Mesendoderm (in vitro differentiated cells): ENCODE data around the gene TRMT11.

ENCODE experiments used
- DNase-seq: peaks from one replicate; pipeline ENCODE4 v3.0.0; 2013
- H2AK5ac ChIP-seq: 2 replicates; pipeline ENCODE4 v1.6.1; 2013; ENCODE audit warnings: low read length, inconsistent platforms
- H2BK120ac ChIP-seq: 2 replicates; pipeline ENCODE4 v1.6.1; 2013; ENCODE audit warnings: low read depth, mild to moderate bottlenecking, low read length, moderate library complexity, mixed read lengths
- H2BK15ac ChIP-seq: replicated peaks from 2 replicates; pipeline ENCODE4 v1.6.1; 2013; ENCODE audit warnings: low read depth, mild to moderate bottlenecking, moderate library complexity
- H2BK5ac ChIP-seq: 2 replicates; pipeline ENCODE4 v1.6.1; 2013; ENCODE audit warnings: low read length, inconsistent platforms
- H3K18ac ChIP-seq: 2 replicates; pipeline ENCODE4 v1.6.1; 2013; ENCODE audit warnings: mild to moderate bottlenecking, low read length, mixed read lengths
- H3K23ac ChIP-seq: one replicate; pipeline ENCODE4 v1.6.1; 2013; ENCODE audit warnings: low read length
- H3K27ac ChIP-seq: 2 replicates; pipeline ENCODE4 v1.5.1; 2013; ENCODE audit warnings: low read depth, mild to moderate bottlenecking, inconsistent platforms, low read length, moderate library complexity
- H3K27me3 ChIP-seq: 2 replicates; pipeline ENCODE4 v1.6.1; 2013; ENCODE audit warnings: low read length, control low read depth, mild to moderate bottlenecking, inconsistent platforms; ENCODE audit not compliant: insufficient read depth, poor library complexity
- H3K36me3 ChIP-seq: 2 replicates; pipeline ENCODE4 v1.6.1; 2013; ENCODE audit warnings: low read length, inconsistent platforms; ENCODE audit not compliant: control insufficient read depth, insufficient read depth
- H3K4ac ChIP-seq: one replicate; pipeline ENCODE4 v1.6.1; 2013; ENCODE audit warnings: low read depth, mild to moderate bottlenecking, low read length, moderate library complexity
- H3K4me1 ChIP-seq: 2 replicates; pipeline ENCODE4 v1.6.1; 2013; ENCODE audit warnings: low read depth, low read length, inconsistent platforms; ENCODE audit not compliant: control insufficient read depth
- H3K4me2 ChIP-seq: 2 replicates; pipeline ENCODE4 v1.6.1; 2013; ENCODE audit warnings: low read length
- H3K4me3 ChIP-seq: 2 replicates; pipeline ENCODE4 v1.5.1; 2013; ENCODE audit warnings: mild to moderate bottlenecking, low read length
- H3K56ac ChIP-seq: one replicate; pipeline ENCODE4 v1.6.1; 2013; ENCODE audit warnings: low read length
- H3K79me1 ChIP-seq: 2 replicates; pipeline ENCODE4 v1.6.1; 2013; ENCODE audit warnings: low read length, inconsistent platforms
- H3K79me2 ChIP-seq: 2 replicates; pipeline ENCODE4 v1.6.1; 2013; ENCODE audit warnings: mild to moderate bottlenecking, low read length; ENCODE audit not compliant: control insufficient read depth, insufficient read depth
- H3K9ac ChIP-seq: 2 replicates; pipeline ENCODE4 v1.6.1; 2013; ENCODE audit warnings: low read length, inconsistent platforms
- H4K5ac ChIP-seq: one replicate; pipeline ENCODE4 v1.6.1; 2013; ENCODE audit warnings: low read length
- H4K8ac ChIP-seq: one replicate; pipeline ENCODE4 v1.6.1; 2013; ENCODE audit warnings: low read depth, mild to moderate bottlenecking, control low read depth, low read length, moderate library complexity
- WGBS: extraction: QIAGEN DNeasy Blood & Tissue Kit; methylation state at CpG from one replicate; pipeline ENCODE4 v1.1.7; 2013; ENCODE audit warnings: low lambda C conversion rate, missing lambda C conversion rate; ENCODE audit not compliant: insufficient coverage; ENCODE audit errors: extremely low coverage; 5-methylcytosine and 5-hydroxymethylcytosine counted together

TRMT11 gene

GRCh38 chr6:126007800-126008199 lies 21.5 kb downstream of the TRMT11 start:
- H3K36me3 ChIP-seq = peaks cover 2% of the 10 kb centered on the region
- H4K8ac ChIP-seq = no peak overlapping the region
- no peak overlapping the region for H3K4me2 ChIP-seq
- no peak overlapping the region for H2BK15ac ChIP-seq
- peaks cover 2% of the 10 kb centered on the region for H3K79me1 ChIP-seq
- H3K4ac ChIP-seq = no peak overlapping the region
- H2BK5ac ChIP-seq = no peak overlapping the region
- H4K5ac ChIP-seq = no peak overlapping the region
- H3K4me1 ChIP-seq = no peaks in the 10 kb centered on the region
- no peaks in the 10 kb centered on the region for H3K27me3 ChIP-seq
- H3K4me3 ChIP-seq = no peak overlapping the region
- no peak overlapping the region for H2AK5ac ChIP-seq
- H2BK120ac ChIP-seq = no peak overlapping the region
- no peak overlapping the region for H3K56ac ChIP-seq
- H3K27ac ChIP-seq = no peak overlapping the region
- H3K9ac ChIP-seq = no peak overlapping the region
- no peaks in the 10 kb centered on the region for H3K79me2 ChIP-seq
- no peak for DNase-seq
- H3K18ac ChIP-seq = no peak overlapping the region
- H3K23ac ChIP-seq = no peak overlapping the region

- H3K4me1 ChIP-seq = no peaks in the 10 kb centered on the region
- H2BK120ac ChIP-seq = no peak overlapping the region
- H3K18ac ChIP-seq = no peak overlapping the region
- DNase-seq = no peak
- no peak overlapping the region for H4K5ac ChIP-seq
- no peak overlapping the region for H3K9ac ChIP-seq
- H3K36me3 ChIP-seq = peaks cover 2% of the 10 kb centered on the region
- H3K4me3 ChIP-seq = no peak overlapping the region
- no CpG with 5 or more reads among the region's 4 CpGs for WGBS
- no peak overlapping the region for H3K27ac ChIP-seq
- H2BK5ac ChIP-seq = no peak overlapping the region
- H3K4ac ChIP-seq = no peak overlapping the region
- H3K23ac ChIP-seq = no peak overlapping the region
- no peaks in the 10 kb centered on the region for H3K79me2 ChIP-seq
- no peak overlapping the region for H3K56ac ChIP-seq
- no peaks in the 10 kb centered on the region for H3K27me3 ChIP-seq
- H4K8ac ChIP-seq = no peak overlapping the region
- H2AK5ac ChIP-seq = no peak overlapping the region
- no peak overlapping the region for H2BK15ac ChIP-seq
- peaks cover 2% of the 10 kb centered on the region for H3K79me1 ChIP-seq
- no peak overlapping the region for H3K4me2 ChIP-seq
Measured at GRCh38 chr6:126010040-126010439, 23.7 kb downstream of the TRMT11 start.

- Histone ChIP-seq H2BK120ac (no peak overlapping the region), H4K8ac (no peak overlapping the region), H3K4me1 (no peaks in the 10 kb centered on the region), H3K27ac (no peak overlapping the region), H3K27me3 (no peaks in the 10 kb centered on the region), H2BK5ac (no peak overlapping the region), H3K79me1 (no peaks in the 10 kb centered on the region), H3K9ac (no peak overlapping the region), H3K79me2 (no peaks in the 10 kb centered on the region), H4K5ac (no peak overlapping the region), H3K4ac (no peak overlapping the region), H2BK15ac (no peak overlapping the region), H3K4me2 (no peak overlapping the region), H3K23ac (no peak overlapping the region), H3K36me3 (peaks cover under 1% of the 10 kb centered on the region), H3K56ac (no peak overlapping the region), H3K4me3 (no peak overlapping the region), H2AK5ac (no peak overlapping the region), H3K18ac (no peak overlapping the region)
- no peak for DNase-seq
- WGBS = no CpG with 5 or more reads among the region's 1 CpG
Measured at GRCh38 chr6:126015863-126016262, 29.5 kb downstream of the TRMT11 start.

DNA sequence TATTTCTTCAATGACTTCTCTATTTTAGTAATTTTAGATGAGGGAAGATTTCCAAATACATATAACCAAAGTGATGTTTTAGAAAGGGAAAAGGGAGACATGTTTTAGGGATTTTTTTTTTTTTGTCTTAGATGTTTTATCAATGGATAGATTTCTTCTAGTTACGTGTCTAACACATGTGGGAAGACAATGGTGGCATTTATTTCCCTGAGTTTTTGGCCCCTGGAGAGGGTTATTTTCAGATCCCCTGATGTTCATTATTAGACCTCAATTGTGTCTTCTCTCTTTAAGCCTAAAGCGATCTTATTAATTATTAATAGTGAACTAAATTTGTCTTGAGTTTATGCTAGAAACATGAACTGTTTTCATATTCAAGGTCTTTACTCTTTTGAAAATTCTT lies 30.3 kb downstream of the TRMT11 start:
- Histone ChIP-seq H4K5ac (no peak overlapping the region), H3K56ac (no peak overlapping the region), H2BK120ac (no peak overlapping the region), H3K36me3 (peaks cover 2% of the 10 kb centered on the region), H3K27ac (no peak overlapping the region), H4K8ac (no peak overlapping the region), H3K4ac (no peak overlapping the region), H3K4me1 (no peaks in the 10 kb centered on the region), H3K27me3 (no peaks in the 10 kb centered on the region), H3K79me1 (no peaks in the 10 kb centered on the region), H2BK5ac (no peak overlapping the region), H3K18ac (no peak overlapping the region), H2AK5ac (no peak overlapping the region), H3K79me2 (no peaks in the 10 kb centered on the region), H3K9ac (no peak overlapping the region), H3K23ac (no peak overlapping the region), H3K4me3 (no peak overlapping the region), H3K4me2 (no peak overlapping the region), H2BK15ac (no peak overlapping the region)
- no peak for DNase-seq
- WGBS = no CpG with 5 or more reads among the region's 2 CpGs

GRCh38 chr6:126017668-126018067 lies 31.3 kb downstream of the TRMT11 start:
- Histone ChIP-seq H3K79me1 (no peaks in the 10 kb centered on the region), H2BK5ac (no peak overlapping the region), H3K27me3 (no peaks in the 10 kb centered on the region), H2AK5ac (no peak overlapping the region), H3K4ac (no peak overlapping the region), H3K36me3 (peaks cover 2% of the 10 kb centered on the region), H3K18ac (no peak overlapping the region), H3K4me1 (no peaks in the 10 kb centered on the region), H4K5ac (no peak overlapping the region), H3K4me2 (no peak overlapping the region), H2BK15ac (no peak overlapping the region), H3K79me2 (no peaks in the 10 kb centered on the region), H4K8ac (no peak overlapping the region), H3K9ac (no peak overlapping the region), H3K23ac (no peak overlapping the region), H3K4me3 (no peak overlapping the region), H3K56ac (no peak overlapping the region), H3K27ac (no peak overlapping the region), H2BK120ac (no peak overlapping the region)
- no peak for DNase-seq

- Histone ChIP-seq H3K27me3 (no peaks in the 10 kb centered on the region), H3K4me1 (no peaks in the 10 kb centered on the region), H2BK15ac (no peak overlapping the region), H4K8ac (no peak overlapping the region), H4K5ac (no peak overlapping the region), H3K56ac (no peak overlapping the region), H3K4ac (no peak overlapping the region), H3K23ac (no peak overlapping the region), H3K36me3 (peaks cover 2% of the 10 kb centered on the region), H3K9ac (no peak overlapping the region), H3K79me1 (no peaks in the 10 kb centered on the region), H3K18ac (no peak overlapping the region), H3K27ac (no peak overlapping the region), H2BK120ac (no peak overlapping the region), H2BK5ac (no peak overlapping the region), H2AK5ac (no peak overlapping the region), H3K4me3 (no peak overlapping the region), H3K4me2 (no peak overlapping the region), H3K79me2 (no peaks in the 10 kb centered on the region)
- WGBS = 100% methylated on average over 4 of the region's 5 CpGs
- DNase-seq = no peak
Measured at GRCh38 chr6:126020305-126021050, 34.1 kb downstream of the TRMT11 start.
